Fibroblast of the aortic adventitia (primary cell): Measurements from ENCODE around the gene CAMTA1. TPM values are rescaled to one million over a fixed set of nuclear protein-coding genes. Genes with fewer than 3 reads are reported as not detected.
"Not testable (repeated sequence)": the region's sequence is repeated elsewhere in the genome, so short reads cannot be mapped to it uniquely, and the experiment has no call there.

Experiments
- DNase-seq: peaks from one replicate; pipeline ENCODE4 v3.0.0-alpha.2; 2010; ENCODE audit warnings: low read depth
- H3K4me3 ChIP-seq: 2 replicates; pipeline ENCODE4 v1.5.1; 2011; ENCODE audit warnings: low read depth, mild to moderate bottlenecking, control low read depth, low read length, moderate library complexity
- total RNA-seq: library from RNA; depleted of rRNA; stranded (reverse); fragments of >200 nt; gene quantifications from 2 replicates; pipeline ENCODE4 v1.2.3, GENCODE V29; 2012; ENCODE audit warnings: low replicate concordance
- TF ChIP-seq, protein P1 (sequence below): IDR thresholded peaks from 2 replicates; pipeline ENCODE4 v1.5.1; 2011; ENCODE audit warnings: mild to moderate bottlenecking, low read length, control low read depth, inconsistent platforms; ENCODE audit not compliant: insufficient read depth

CAMTA1 gene
- total RNA-seq, 1 donor = 91.9 TPM

DNA sequence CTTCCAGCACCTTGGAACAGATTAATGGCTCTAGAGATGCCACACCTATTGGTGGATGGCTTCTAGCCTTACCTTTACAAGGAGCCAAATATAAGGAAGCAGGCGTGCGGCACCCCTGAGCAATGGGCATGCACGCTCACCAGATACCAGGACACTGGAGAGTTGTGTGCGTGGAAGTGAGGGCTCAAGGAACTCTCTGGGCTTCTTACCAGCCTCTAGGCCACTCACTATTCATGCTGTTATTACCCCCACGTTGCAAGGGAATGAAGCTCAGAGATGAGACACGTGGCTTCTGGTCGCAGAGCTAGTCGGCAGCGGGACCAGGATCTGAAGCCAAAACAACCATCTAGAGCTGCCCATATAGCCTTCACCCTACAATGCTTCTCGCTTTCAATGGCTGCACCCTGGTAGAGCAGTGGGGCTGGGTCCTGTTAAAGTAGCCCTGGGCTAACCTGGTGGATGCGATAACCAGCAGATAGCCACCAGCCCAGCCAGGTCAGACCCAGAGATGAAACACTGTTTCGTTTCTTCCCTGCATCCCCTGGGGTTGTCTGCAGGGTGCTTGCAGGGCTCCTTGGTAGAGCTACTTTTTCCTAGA lies 589.4 kb downstream of the CAMTA1 start:
- DNase-seq = no peak
- TF ChIP-seq, protein P1, sequence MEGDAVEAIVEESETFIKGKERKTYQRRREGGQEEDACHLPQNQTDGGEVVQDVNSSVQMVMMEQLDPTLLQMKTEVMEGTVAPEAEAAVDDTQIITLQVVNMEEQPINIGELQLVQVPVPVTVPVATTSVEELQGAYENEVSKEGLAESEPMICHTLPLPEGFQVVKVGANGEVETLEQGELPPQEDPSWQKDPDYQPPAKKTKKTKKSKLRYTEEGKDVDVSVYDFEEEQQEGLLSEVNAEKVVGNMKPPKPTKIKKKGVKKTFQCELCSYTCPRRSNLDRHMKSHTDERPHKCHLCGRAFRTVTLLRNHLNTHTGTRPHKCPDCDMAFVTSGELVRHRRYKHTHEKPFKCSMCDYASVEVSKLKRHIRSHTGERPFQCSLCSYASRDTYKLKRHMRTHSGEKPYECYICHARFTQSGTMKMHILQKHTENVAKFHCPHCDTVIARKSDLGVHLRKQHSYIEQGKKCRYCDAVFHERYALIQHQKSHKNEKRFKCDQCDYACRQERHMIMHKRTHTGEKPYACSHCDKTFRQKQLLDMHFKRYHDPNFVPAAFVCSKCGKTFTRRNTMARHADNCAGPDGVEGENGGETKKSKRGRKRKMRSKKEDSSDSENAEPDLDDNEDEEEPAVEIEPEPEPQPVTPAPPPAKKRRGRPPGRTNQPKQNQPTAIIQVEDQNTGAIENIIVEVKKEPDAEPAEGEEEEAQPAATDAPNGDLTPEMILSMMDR = no peak

DNA sequence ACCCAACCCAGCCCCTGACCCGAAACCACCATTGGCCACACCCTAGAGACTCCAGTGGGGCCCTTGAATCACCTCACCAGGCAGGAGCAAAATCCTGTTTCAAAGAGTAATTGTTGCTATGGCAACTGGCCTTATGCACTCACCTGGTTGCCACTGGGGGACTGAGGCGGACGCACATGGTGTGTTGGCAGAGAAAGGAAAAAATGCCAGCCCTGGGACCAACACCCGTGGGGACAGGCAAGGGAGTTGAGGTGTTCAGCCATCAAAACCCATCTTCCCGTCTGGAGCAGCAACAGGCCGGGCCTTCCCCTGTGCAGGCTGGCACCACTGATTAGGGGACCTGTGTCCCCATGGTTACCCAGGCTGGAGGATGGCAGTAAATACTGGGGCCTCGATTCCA lies 590.1 kb downstream of the CAMTA1 start:
- no peak overlapping the region for H3K4me3 ChIP-seq
- DNase-seq = no peak
- TF ChIP-seq, protein P1 = no peak

More for the DNA sequence above, 589.4 kb downstream of the CAMTA1 start:
- H3K4me3 ChIP-seq = no peak overlapping the region

DNA sequence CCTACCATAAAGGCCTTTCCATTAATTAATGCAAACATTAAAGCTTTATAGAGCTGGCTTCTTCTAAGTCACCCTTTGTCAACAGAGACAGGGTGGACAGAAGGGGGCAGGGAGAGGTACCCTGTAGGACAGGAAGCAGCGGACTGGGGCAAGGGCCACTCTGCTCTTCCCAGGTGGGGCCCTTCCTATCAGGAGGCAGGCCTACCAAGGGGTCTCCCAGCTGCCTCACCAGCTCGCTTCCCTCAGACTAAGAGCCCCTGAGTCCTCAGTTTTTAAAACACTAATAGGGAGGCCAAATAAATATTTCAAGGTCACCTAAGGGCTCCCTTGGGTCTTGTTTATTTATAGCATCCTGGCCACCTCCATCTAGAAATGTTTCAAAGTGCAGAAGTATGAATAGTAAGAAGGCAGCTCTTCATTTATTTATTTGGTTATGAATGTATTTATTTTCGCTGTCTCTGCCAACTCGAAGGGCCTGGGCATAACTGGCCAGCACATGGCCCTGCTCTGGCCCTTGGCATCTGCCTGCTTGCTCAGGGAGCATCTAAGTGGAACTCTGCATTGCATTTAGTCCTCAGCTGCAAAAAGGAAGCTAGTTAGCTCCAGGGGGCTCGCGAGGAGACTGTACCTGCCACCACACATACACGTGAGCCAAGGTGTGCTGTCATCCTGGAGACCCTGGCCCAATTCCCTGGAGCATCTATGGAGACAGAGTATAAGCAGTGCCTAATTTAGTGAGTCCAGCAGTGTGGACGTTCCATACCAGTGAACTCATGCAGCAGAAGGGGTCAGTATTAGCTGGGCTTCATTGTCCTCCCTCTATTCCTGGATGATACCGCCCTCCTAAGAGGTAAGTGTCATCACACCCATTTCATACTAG lies 590.8 kb downstream of the CAMTA1 start:
- TF ChIP-seq, protein P1 = no peak
- H3K4me3 ChIP-seq = no peak overlapping the region
- DNase-seq = no peak

DNA sequence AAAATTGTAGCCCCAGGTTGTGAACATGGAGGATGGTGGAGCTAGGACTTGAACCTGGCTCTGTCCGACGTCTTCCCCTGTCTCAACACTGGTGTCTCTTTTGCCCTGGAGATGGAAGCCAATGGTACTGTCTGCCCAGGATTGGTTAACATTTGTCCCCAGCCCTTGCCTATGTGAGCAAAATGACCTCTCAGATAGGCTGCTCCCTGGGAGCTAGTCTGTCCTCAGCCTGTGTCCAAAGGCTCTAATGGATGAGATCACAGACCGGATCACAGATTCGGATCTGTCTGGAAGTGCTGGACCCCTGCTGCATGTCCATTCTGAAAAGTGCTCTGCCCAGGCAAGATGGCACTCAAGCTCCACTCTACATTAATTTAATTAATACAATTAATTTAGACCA lies 591.4 kb downstream of the CAMTA1 start:
- TF ChIP-seq, protein P1 = no peak
- DNase-seq = no peak
- H3K4me3 ChIP-seq = no peak overlapping the region

DNA sequence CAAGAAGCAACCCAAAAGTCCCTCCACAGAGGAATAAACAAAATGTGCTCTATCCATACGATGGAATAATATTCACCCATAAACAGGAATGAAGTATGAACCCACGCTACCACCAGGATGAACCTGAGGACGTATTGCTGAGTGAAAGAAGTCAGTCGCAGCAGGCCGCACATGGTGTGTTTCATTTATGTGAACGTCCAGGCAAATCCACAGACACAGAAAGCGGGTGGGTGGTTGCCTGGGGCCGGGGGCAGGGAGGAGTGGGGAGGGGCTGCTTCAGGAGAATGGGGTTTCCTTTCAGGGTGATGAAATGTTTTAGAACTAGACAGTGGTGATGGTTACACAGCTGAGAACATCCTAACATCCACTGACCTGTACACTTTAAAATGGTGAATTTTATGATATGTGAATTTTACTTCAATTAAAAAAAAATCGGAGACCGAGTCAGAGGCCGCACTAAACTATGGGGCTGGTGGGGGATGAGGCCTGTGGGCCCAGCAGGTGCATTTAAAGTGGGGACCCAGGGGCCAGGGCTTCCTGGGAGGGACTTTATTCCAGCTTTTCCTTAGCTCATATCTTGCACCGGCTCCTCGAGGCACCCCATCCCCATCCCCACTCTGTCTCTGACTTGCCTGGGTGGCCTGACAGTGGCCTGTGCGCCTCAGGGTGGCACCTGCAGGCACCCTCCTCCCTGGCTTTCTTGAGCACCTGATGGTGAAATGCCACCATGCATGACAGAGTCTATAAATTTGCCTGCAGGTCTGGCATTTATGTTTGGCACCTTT lies 593.3 kb downstream of the CAMTA1 start:
- TF ChIP-seq, protein P1 = no peak
- DNase-seq = no peak
- H3K4me3 ChIP-seq = no peak overlapping the region

DNA sequence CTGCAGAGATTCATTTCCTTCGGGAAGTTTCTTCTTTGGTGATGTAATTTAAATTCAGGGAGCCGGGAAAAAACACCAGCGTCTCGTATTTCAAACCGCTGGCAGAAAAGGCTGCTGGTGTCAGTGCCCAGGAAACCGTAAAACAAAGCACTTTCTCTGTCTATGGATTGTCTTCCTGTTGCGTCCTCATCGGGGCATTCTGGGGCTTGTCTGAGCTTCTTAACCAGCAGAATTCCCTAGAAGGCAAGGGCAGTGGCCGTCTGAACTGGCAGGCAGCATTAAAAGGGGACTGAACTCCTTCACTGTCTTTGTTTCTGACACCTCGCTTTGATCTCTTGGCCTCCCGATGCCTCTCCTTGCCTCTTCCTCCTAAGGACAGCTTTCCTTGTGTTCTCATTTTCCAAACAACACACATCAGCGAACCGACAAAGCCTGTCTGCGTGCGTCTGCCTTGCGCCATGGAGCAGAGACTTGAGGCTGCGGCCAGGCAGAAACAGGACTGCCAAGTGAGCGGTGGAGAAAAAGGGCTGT lies 594.3 kb downstream of the CAMTA1 start:
- H3K4me3 ChIP-seq = peak overlapping the region; percentile 3
- DNase-seq = peak; percentile 70
- TF ChIP-seq, protein P1 = no peak

DNA sequence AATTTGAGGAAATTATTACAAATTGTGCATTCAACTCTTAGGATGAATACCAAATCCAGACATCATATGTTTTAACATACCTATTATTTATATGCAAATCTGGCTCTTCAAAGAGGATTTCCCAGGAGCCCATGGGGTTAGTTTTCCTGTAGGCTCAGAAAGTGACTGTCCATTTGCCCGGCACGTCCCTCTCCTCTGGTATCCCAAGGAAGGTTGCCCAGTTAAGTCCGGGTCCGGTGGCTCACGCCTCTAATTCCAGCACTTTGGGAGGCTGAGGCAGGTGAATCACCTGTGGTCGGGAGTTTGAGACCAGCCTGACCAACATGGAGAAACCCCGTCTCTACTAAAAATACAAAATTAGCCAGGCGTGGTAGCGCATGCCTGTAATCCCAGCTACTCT lies 594.8 kb downstream of the CAMTA1 start:
- H3K4me3 ChIP-seq, DNase-seq: not testable (repeated sequence)
